ENCODE measurements around the gene UBE3C.

GRCh38 chr7:157126921-157127320, 11.8 kb upstream of the UBE3C start:
- TF ChIP-seq CTCF (IDR thresholded peaks at IDR 0.05; ENCODE audit: low read depth, low read length, poor library complexity, severe bottlenecking) (no peak), EZH2phosphoT487 (IDR thresholded peaks at IDR 0.05; ENCODE audit: borderline replicate concordance, low read length) (no peak)

Measured in DOHH2 (cell line).